ENCODE results near the gene CALR3. TPM values are rescaled to one million over a fixed set of nuclear protein-coding genes. Genes with fewer than 3 reads are reported as not detected.

The CALR3 gene
- total and polyA plus RNA-seq, 2 of the 8 experiments (the other 6 are each of a cell fraction or from before 2014, with no cell fraction given): 0.11 to 0.32 TPM

- no peak for TF ChIP-seq CHD7 (IDR thresholded peaks at IDR 0.05; ENCODE audit: insufficient replicate concordance, low read length)
- no peak for TF ChIP-seq HDAC6 (IDR thresholded peaks at IDR 0.05; ENCODE audit: low read depth, low read length)
- no peak for TF ChIP-seq CREB1 (IDR thresholded peaks at IDR 0.05)
- TF ChIP-seq TEAD4 (IDR thresholded peaks at IDR 0.05; ENCODE audit: low read depth, low read length): no peak
- TF ChIP-seq PHF8 (conservative IDR thresholded peaks at IDR 0.05; ENCODE audit: low read depth, low read length): no peak
- TF ChIP-seq FOSL1 (IDR thresholded peaks at IDR 0.05; ENCODE audit: insufficient read depth, low read depth, low read length): no peak
- no peak for TF ChIP-seq RXRA (IDR thresholded peaks at IDR 0.05; ENCODE audit: insufficient read depth, low read depth, low read length)
- no peak for TF ChIP-seq SIRT6 (IDR thresholded peaks at IDR 0.05; ENCODE audit: low read length)
Measured at GRCh38 chr19:16518061-16518460, 22.1 kb upstream of the CALR3 start (continued).

Data from H1 (cell line).